Activated CD8-positive, alpha-beta T cell treated with anti-CD3 and anti-CD28 coated beads for 36 hours (primary cell): ENCODE results near the gene ABHD12. TPM values are rescaled to one million over a fixed set of nuclear protein-coding genes. Genes with fewer than 3 reads are reported as not detected.

Experiments
- ATAC-seq: fragments of 200-7000 bp; cut with Tn5 transposase; one replicate; pipeline ENCODE4 v1.10.0; 2021; ENCODE audit warnings: mild to moderate bottlenecking, moderate library complexity
- CTCF ChIA-PET: fragments of 350-600 bp; sonication (Branson Sonifier 250); formaldehyde crosslinking; loops from one replicate; lab custom pipeline; 2021; ENCODE audit warnings: antibody characterized with exemption; lab: Charles Lee
- POLR2A ChIA-PET: fragments of 350-600 bp; sonication (Branson Sonifier 250); formaldehyde crosslinking; loops from one replicate; lab custom pipeline; 2021; ENCODE audit warnings: antibody characterized with exemption; lab: Charles Lee
- DNase-seq: peaks from one replicate; pipeline ENCODE4 v3.0.0-alpha.2; 2020
- H3K27ac Mint-ChIP-seq: one replicate; pipeline ENCODE4 v1.8.0; 2021; ENCODE audit warnings: mild to moderate bottlenecking, mixed read lengths
- H3K27me3 Mint-ChIP-seq: one replicate; pipeline ENCODE4 v1.8.0; 2021; ENCODE audit warnings: mixed read lengths
- H3K36me3 Mint-ChIP-seq: one replicate; pipeline ENCODE4 v1.8.0; 2021; ENCODE audit warnings: low read depth, mixed read lengths
- H3K4me1 Mint-ChIP-seq: one replicate; pipeline ENCODE4 v1.8.0; 2021; ENCODE audit warnings: low read depth, mixed read lengths
- H3K4me3 Mint-ChIP-seq: one replicate; pipeline ENCODE4 v1.8.0; 2021; ENCODE audit warnings: mild to moderate bottlenecking, moderate library complexity, mixed read lengths
- H3K9me3 Mint-ChIP-seq: one replicate; pipeline ENCODE4 v1.8.0; 2021; ENCODE audit warnings: mixed read lengths
- intact Hi-C: fragments of 100-400 bp; cut with micrococcal nuclease; formaldehyde crosslinking; loops from one replicate; pipeline ENCODE4 v1.10.0; 2022
- total RNA-seq, 2 experiments: library from RNA; stranded (reverse); gene quantifications; one replicate each; pipeline ENCODE4 v1.2.3, GENCODE V29; 2021
- TF ChIP-seq, protein P1 (sequence below): fragments of 200-600 bp; IDR thresholded peaks from one replicate; pipeline ENCODE4 v1.8.0; 2022; ENCODE audit warnings: antibody characterized with exemption, mild to moderate bottlenecking

ABHD12 gene
- total RNA-seq, 2 experiments from 2014 or later = 16.0 to 17.0 TPM

DNA sequence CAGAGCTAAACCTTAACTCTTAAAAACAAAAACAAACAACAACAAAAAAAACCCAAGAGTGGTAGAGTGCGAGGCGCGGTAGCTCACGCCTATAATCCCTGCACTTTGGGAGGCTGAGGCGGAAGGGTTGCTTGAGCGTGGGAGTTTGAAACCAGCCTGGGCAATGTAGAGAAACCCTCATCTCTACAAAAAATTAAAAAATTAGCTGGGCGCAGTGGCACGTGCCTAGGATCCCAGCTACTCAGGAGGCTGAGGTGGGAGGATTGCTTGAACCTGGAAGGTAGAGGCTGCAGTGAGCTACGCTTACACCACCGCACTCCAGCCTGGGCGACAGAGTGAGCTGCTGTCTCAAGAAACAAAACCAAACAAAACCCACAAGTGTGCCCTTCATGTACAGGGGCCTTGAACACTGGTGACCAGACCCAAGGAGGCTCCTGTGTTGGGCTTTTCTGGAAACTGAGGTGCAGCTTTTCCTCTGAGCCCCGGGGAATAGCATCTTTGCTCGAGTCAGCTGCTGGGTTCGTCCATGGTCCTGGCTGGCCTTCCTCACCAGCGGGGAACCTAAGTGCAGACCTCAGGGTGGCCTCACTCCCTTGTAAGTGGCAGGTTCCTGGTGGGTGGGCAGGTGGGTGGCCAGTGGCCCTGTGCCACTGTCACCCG lies 102.9 kb downstream of the ABHD12 start:
- no peak for DNase-seq
- ChIA-PET POLR2A (no interaction called here), CTCF (no interaction called here)
- ATAC-seq = no peak
- H3K4me1 Mint-ChIP-seq = no peaks in the 10 kb centered on the region
- no peak overlapping the region for H3K4me3 Mint-ChIP-seq
- intact Hi-C loops = no loop called here
- TF ChIP-seq, protein P1, sequence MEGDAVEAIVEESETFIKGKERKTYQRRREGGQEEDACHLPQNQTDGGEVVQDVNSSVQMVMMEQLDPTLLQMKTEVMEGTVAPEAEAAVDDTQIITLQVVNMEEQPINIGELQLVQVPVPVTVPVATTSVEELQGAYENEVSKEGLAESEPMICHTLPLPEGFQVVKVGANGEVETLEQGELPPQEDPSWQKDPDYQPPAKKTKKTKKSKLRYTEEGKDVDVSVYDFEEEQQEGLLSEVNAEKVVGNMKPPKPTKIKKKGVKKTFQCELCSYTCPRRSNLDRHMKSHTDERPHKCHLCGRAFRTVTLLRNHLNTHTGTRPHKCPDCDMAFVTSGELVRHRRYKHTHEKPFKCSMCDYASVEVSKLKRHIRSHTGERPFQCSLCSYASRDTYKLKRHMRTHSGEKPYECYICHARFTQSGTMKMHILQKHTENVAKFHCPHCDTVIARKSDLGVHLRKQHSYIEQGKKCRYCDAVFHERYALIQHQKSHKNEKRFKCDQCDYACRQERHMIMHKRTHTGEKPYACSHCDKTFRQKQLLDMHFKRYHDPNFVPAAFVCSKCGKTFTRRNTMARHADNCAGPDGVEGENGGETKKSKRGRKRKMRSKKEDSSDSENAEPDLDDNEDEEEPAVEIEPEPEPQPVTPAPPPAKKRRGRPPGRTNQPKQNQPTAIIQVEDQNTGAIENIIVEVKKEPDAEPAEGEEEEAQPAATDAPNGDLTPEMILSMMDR = no peak
- no peak overlapping the region for H3K27ac Mint-ChIP-seq
- no peaks in the 10 kb centered on the region for H3K9me3 Mint-ChIP-seq
- H3K27me3 Mint-ChIP-seq = no peaks in the 10 kb centered on the region
- peaks cover 12% of the 10 kb centered on the region for H3K36me3 Mint-ChIP-seq

DNA sequence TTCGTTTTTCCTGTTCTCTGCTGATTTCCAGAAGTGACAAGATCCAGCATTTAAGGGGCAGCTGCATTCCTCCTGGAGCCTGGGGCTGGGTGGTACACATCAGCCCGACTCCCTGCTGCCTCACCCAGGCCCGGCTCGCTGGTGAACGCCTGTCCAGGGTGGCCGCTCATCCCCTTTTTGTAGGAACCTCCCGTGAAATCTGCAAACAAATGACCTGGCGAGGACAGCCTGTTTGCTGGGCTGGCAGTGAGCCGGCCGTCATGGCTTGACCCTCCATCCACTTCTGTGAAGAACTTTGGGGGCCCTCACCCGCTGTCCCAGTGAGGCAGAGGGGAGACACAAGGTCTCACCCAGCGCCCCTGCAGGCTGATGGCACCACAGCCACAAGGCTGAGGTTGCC lies 103.7 kb downstream of the ABHD12 start:
- ChIA-PET POLR2A (interaction anchor here (0.7 kb wide), 1 partner anchor 128 kb away, joined by 3 read pairs; no protein-coding TSS in a partner anchor), CTCF (no interaction called here)
- Mint-ChIP-seq H3K27ac (no peak overlapping the region), H3K4me1 (no peaks in the 10 kb centered on the region), H3K4me3 (no peak overlapping the region), H3K9me3 (no peaks in the 10 kb centered on the region), H3K27me3 (no peaks in the 10 kb centered on the region), H3K36me3 (peaks cover 14% of the 10 kb centered on the region)
- DNase-seq (no peak), ATAC-seq (no peak)
- TF ChIP-seq, protein P1 = no peak
- intact Hi-C loops = no loop called here

GRCh38 chr20:25285856-25286798 lies 104.5 kb downstream of the ABHD12 start:
- ChIA-PET CTCF (no interaction called here), POLR2A (interaction anchor here (0.7 kb wide), 1 partner anchor 127 kb away, joined by 3 read pairs; no protein-coding TSS in a partner anchor)
- H3K36me3 Mint-ChIP-seq = peaks cover 14% of the 10 kb centered on the region
- TF ChIP-seq, protein P1 = no peak
- no peaks in the 10 kb centered on the region for H3K27me3 Mint-ChIP-seq
- DNase-seq (no peak), ATAC-seq (no peak)
- H3K4me3 Mint-ChIP-seq = no peak overlapping the region
- H3K9me3 Mint-ChIP-seq = no peaks in the 10 kb centered on the region
- H3K4me1 Mint-ChIP-seq = peaks cover 1% of the 10 kb centered on the region
- intact Hi-C loops = no loop called here
- no peak overlapping the region for H3K27ac Mint-ChIP-seq

DNA sequence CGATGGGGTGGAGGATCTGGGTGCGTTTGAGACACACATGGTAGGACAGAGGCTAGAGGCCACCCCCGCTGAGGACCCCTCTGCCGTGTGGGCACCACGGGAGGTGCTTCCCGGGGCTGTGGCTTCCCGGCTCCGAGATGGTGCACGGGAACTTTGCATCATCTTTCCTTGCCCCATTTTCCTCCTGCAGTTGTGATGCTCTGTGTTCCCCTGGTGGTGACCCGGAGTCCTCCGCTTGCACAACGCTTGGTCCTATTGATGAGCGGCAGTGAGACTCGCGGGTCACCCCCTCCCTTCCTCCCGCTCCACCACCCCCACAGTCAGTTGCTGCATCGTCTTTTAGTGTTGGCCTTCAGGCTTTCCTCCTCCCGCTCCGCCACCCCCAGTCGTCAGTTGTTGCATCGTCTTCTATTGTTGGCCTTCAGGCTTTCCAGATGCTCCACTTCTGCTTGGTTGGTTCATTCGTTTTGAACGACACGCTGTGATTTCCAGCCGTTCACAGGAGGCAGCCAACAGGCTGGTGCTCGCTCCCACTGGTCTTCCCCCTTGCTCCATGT lies 105.5 kb downstream of the ABHD12 start:
- ChIA-PET CTCF (no interaction called here), POLR2A (no interaction called here)
- peaks cover 14% of the 10 kb centered on the region for H3K36me3 Mint-ChIP-seq
- peaks cover 1% of the 10 kb centered on the region for H3K4me1 Mint-ChIP-seq
- no peak for DNase-seq
- H3K27me3 Mint-ChIP-seq = no peaks in the 10 kb centered on the region
- no peak overlapping the region for H3K4me3 Mint-ChIP-seq
- H3K27ac Mint-ChIP-seq = no peak overlapping the region
- no peak for ATAC-seq
- no peaks in the 10 kb centered on the region for H3K9me3 Mint-ChIP-seq
- TF ChIP-seq, protein P1 = no peak
- intact Hi-C loops = no loop called here
